Activated CD4-positive, alpha-beta T cell treated with anti-CD3 and anti-CD28 coated beads, Interleukin-10, Interleukin-2, amounts not matched to agents 100 ng/mL and 50 ng/mL, durations not matched to agents 16 hours and 8 hours (primary cell): ENCODE data around the gene PTPRM.

ENCODE experiments used
- DNase-seq: peaks from one replicate; pipeline ENCODE4 v3.0.0-alpha.2; 2020

PTPRM gene

DNA sequence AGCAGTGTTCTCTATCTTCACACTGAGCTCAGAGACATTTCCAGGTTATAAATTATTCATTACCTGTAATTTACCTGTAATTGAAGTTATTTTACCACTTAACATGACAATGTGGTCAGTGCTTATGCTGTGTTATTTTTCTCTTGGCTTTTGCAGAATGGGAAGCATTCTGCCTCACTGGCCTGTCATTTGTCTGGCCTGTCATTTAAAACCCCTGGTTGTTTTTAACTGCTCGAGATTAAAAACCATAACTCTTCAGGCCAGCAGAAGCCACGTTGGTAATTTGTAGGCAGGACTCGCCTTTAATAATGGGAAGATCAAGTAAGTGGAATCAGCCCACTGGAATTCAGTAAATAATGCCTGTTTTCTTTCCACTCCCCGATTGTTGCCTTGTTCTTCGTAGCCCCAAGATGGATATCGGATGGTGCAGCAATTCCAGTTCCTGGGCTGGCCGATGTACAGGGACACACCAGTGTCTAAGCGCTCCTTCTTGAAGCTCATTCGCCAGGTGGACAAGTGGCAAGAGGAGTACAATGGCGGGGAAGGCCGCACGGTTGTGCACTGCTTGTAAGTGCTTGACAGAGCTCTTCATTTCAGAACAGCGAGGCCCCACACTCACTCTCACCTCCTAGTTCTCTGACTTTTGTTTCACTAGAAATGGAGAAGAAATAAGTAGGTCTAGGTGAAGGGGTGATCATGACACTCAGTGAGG is 819.7 kb downstream of the PTPRM start:
- DNase-seq = no peak

DNA sequence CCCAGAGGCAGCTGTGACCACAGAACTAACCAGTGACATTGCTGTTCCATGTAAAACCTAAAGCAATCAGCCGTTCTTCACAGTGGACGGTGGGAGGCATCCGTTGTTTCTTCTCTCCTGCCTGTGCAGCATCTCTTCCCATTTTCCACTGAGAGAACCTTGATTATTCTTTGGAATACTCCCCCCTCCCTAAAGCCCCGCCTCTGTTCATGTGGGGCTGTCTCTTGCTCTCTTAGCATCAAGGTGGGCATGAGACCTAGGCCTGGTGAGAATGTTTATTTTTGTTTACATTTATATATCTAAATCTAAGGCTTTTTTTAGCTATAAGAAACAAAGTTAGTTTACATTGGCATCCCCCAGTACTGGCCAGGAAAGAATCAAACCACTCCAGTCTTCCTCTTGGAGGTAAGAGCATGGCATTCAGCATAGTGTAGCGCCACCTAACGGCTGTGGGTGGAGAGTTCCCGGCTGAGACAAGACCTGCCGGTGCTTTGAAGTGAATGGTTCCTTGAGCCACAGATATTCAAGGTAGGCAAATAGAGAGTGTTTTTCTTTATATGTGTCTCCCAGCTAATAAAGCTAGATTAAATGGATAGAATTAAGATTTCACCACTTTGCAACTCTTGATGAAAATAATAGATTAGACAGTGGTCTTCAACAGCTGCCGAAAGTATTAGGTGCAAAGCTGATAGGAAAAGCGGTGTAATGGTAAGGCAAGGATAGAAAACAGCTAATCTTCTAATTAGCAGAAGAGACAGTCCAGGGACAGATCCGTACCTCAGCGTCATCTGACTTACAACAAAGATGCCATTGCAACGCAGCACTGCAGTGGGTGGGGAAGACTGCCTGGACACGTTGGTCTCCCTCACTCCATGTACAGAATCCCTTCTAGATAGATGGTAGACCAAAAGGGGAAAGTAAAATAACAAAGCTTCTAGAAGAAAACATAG is 822.5 kb downstream of the PTPRM start:
- peak; percentile 44 for DNase-seq

DNA sequence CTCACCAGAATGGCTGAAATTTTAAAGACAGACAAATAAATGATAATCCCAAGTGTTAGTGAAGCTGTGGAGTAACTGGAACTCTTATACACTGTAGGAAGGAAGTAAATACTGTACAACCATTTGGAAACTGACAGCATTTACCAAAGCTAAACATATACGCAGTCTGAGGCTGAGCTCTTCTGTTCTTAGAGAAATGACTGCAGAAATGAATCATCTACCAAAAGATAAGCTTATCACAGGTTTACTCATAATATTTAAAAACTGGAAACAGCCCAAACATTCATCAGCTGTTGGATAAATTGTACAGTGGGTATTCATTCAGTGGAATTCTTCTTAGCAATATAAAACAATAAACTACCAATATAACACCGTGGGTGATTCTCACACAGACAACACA is 824.0 kb downstream of the PTPRM start:
- no peak for DNase-seq

DNA sequence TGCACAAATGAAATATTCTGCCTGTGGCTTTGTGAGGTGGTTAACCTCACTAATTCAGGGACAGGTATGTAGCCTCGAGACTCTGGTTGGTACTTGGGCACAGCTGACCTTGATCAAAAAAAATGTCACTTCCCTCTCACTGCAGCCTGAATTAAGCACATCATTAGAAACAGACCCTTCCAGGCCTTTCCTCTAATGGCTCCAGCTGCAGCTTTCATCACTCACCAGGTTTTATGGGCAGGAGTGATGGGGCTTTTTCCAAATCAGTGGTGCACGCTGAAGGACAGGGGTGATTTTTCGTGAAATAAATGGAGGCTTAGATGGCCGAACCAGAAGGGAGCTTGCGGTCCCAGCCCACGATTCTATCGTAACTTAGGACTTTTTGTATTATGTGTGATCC is 829.1 kb downstream of the PTPRM start:
- DNase-seq = no peak

DNA sequence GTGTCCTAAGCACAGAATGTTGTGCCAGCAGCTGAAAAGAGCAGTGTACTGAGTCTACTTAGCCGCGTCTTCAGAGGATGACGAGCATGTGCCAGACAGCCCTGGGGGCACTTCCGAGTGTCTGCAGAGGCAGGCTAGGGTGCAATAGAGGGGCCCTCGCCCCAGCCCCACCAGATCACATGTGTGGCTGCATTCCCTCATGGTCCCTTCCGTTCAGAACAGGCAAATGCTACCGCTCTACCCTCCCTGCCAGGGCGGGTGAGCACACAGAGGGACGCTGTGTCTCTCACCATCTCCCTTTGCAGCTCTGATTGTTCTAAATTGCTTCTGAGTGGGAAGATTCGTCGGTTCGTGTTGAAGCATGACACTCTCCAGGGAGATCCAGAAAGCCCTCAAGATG is 829.9 kb downstream of the PTPRM start:
- DNase-seq = no peak

DNA sequence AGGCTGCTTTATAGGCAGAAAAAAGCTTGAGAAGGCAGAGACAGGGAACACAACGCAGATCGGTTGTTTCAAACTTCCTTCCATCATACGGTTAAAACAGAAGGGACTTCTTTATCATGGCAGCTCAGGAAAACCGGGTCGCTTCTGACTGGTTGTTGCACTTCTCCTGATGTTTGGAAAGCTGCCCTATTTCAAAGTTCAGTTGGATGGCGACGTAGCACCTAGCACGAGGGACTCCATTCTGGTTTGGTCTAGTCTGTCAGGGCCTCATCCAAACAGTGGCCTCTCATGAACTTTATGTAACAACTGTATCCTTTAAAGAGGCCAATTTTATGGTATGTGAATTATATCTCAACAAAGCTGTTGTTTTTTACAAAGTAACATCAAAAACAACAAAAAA is 832.0 kb downstream of the PTPRM start:
- DNase-seq = no peak

DNA sequence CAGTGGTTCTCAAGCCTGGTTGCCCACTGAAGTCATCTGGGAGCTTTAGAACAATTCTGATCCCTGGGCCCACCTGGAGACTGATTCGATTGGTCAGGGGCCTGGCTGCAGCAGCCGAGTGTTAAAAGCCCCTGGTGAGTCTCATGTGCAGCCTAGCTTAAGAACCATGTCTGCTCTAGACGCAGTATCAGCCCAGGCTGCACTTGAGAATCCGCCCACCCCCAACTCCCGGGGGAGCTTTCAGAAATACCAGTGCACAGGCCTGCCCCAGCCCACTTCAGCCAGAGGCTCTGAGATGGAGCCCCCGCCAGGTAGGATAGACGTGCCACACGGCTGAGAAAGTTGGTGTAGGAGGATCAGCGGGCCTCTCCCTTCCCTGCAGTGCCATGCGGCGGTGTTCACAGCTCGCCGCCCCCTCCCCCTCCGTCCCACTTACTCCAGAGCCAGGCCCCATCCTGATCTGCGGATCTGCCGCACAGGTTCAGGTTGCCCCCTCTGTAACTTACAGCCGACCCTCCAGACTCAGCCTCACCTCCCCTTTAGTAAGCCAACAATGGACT is 833.2 kb downstream of the PTPRM start:
- no peak for DNase-seq

DNA sequence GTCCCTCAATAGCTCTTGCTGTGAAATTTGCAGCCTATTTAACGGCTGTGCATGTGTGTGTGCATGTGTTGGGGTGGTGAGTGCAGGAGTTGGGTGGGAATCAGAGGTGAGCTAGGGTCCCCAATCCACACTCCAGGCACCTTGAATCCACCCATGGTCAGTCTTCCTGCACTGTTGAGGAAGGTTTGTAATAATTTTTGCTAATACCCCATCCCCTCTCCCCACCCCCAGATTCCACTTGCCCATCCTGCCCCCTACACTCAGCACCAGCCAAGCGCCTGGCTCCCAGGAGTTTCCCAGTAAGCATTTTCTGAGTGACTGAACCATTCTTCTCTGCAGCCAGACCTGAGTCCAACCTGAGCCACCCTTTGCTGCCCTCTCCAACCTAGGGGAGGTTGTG is 833.7 kb downstream of the PTPRM start:
- no peak for DNase-seq

DNA sequence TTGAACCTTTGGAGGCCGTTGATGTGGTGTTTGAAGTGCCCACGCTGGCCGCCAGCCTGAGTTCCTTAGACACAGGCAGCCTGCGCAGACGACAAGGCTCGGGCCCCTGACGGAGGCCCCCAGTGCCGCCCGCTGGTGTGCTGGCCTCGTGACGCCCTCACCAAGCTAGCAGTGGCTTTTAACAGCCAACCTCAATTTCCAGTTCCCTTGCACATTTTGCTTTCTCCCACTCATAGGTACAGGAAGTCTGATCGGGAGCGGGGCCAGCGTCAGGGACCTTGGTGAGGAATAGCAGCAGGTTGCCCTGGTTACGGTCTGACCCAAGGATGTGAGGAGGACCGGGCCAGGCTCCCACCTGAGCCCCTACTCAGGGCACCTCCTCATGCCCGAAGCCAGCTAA is 834.5 kb downstream of the PTPRM start:
- DNase-seq = no peak

DNA sequence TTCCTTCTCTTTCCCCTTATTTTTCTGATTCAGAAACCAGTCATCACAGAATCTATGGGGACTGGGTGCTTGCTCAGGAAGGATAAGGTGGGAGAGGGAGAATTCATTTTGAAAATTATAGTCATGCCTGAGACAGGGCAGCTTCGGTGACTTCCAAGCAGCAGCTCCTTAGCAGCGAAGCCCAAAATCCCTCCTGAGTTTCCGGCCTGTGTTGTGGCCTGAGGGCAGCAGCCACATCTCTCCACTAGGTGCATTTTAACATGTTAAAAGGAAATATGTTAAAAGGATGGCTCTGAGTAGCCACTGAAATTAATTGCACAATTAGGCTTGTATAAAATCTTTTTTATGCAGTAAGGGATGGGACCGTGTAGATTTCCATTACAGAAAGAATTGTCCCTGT is 835.1 kb downstream of the PTPRM start:
- no peak for DNase-seq

DNA sequence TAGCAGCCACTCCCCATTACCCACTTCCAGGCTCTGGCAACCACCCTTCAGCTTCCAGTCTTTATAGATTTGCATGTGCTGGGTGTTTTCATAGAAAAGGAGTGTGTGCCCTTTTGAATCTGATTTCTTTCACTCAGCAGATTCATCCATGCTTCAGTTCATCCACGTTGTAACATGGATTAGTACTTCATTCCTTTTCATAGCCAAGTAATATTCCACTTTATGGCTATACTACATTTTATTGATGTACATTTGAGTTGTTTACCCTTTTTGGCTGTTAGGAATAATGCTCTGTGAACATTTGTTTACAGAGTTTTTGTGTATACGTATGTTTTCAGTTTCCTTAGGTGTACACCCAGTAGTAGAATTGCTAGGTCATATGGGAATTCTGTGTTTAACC is 836.6 kb downstream of the PTPRM start:
- no peak for DNase-seq

DNA sequence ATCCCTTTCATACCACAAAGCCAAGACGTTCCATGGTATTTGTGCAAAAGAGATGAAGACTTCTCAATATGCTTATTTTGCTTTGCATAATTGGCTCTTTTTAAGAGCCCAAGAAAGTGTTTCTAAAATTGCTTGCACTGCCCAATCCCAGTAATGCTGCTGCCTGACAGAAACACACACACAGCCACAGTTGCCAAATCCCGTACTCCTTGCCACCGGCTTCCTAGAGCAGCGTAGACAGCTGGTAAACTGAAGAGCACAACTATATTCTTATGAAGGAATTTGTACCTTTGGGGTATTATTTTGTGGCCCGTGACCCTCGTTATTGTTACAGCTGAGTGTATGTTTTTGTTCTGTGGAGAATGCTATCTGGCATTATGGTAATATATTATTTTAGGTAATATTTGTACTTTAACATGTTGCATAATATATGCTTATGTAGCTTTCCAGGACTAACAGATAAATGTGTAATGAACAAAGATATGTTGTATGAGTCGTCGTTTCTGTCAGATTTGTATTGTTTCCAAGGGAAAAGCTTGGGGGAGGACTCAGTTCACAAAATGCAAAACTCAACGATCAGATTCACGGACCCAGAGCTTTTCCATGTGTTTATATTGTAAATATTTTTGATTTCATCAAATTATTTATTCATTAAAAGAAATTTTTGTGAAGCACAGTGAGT is 839.2 kb downstream of the PTPRM start:
- DNase-seq = no peak

DNA sequence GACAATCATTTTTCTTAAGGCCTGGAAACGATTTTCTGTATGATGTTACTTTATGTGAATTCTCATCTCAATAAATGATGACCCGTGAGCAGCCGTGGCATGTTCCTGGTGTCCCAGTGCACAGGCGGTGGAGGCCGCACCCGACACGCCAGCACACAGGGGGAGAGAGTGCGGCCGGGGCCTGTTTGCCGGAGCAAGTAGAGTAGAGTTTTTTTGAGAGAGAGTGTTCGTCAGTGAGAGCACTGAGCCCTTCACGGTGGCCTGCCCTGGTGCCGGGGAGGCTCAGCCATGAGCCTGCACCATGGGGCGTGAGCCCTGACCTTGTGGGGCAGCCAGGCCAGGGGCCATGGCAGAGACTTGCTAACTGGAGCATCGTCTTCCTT is 839.7 kb downstream of the PTPRM start:
- no peak for DNase-seq

DNA sequence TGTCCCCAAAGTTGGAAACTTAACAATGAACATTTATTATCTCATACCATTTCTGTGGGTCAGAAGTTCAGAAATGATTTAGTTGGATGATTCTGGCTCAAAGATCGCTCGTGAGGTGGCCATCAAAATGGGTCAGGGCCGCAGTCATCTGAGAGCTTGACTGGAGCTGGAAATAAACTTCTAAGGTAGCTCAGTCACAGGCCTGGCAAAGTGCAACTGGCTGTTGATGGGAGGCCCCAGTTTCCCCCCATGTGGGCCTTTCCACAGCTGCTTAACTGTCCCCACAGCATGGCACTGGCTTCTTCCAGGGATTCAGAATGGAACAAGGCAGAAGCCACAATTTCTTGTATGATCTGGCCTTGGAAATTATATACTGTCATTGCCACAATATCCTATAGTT is 842.0 kb downstream of the PTPRM start:
- no peak for DNase-seq

DNA sequence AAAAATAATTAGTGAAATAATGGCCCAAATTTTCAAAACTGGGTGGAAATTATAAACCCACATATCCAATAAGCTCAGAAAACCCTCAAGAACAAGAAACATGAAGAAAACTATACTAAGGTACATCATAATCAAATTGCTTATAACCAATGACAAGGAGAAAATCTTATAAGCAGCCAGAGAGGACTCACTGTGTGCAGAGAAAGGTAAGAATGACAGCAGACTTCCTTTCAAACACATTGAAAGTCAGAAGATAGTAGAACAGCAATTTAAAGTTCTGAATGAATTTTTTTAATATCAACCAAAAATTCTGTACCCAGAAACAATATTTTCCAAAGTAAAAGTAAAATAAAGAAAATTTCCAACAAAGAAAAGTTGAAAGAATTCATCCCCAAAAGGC is 844.4 kb downstream of the PTPRM start:
- no peak for DNase-seq

DNA sequence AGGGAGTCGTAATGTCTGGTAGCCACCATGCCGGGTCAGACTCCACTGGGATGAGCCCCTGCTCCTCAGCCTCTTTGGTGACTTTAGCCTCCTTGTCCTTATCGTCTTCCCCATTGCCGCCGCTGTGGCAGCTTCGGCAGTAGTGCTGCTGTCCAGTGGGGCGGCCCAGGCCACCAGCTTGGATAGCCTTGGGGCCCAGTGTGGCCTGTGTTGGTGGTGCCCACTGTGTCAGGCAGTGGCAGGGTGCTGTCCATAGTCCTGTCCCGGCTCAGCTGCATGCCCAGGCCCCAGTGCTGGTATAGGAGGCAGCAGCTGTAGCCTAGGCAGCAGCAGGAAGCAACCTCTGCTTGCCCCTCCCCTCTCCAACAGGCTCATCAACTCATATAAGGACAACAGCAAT is 845.0 kb downstream of the PTPRM start:
- no peak for DNase-seq

DNA sequence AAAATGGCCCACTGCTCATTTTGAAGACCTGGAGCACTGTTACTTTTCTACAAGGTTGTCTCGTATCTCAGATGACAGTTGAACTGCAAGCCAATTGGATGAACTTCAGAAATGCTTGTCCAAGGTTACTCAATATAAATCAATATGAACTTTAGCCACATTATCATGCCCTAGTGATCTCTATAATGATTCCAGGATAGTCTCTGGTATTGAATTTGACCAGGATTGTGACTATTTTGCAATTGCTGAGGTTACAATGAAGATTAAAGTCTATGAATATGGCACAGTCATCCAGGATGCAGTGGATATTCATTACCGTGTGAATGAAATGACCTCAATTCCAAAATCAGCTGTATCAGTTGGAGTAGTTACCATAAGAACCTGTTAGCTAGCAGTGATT is 846.1 kb downstream of the PTPRM start:
- no peak for DNase-seq

DNA sequence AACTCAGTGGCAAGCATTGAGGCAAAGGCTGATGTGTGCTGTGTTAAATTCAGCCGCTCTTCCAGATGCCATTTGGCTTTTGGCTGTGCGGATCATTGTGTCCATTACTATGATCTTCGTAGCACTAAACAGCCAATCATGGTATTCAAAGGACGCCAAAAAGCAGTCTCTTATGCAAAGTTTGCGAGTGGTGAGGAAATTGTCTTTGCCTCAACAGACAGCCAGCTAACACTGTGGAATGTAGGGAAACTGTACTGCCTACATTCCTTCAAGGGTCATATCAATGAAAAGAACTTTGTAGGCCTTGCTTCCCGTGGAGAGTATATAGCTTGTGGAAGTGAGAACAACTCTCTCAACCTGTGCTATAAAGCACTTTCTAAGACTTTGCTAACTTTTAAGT is 846.6 kb downstream of the PTPRM start:
- DNase-seq = no peak

DNA sequence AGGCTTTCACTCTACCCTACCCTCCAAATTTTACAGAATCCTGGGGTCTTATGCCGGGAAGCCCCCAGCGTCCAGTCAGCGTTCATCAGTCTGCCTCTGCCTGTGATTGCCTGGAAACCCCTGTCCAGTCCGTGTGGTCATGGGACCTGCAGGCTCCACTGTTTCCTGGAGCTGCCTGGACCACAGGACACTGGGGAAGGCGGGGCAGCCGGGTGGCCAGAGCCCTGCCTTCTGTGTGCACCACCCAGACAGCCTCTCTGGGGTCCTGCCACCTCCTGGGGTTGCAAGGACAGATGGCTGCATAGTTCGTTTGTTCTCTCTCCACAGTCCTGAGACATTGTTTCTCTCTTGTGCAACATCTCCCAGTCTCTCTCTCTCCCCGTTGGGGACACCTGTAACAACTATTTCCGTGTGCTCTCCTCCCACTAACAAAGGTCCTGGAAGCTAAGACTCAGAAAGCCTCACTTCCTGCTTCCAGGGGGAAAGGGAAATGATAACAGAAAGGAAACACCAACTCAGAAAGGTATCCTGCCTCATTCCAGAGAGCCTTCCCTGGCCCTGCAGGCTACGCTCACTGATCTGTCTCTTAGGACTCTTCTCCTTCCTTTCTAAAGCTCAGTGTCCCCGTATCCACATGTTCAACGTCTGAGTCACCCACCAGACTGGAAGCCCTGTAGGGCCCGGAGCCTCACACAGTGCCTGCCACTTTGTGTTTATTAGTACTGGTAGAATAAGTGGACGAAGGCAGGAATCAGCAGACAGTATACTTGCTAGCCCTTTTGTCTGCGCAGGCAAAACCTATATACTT is 849.3 kb downstream of the PTPRM start:
- DNase-seq = no peak

DNA sequence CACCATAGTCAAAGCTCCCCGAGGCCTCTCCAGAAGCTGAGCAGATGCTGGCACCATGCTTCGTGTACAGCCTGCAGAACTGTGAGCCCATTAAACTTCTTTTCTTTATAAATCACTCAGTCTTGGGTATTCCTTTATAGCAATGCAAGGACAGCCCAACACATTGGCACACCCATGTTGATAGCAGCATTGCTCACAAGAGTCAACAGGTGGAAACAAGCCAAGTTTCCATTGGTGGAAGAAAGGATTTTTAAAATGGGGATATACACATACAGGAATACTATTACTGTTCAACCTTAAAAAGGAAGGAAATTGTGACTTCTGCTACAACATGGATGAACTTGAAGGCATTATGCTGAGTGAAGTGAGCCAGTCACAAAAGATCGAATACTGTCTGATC is 855.3 kb downstream of the PTPRM start:
- no peak for DNase-seq

DNA sequence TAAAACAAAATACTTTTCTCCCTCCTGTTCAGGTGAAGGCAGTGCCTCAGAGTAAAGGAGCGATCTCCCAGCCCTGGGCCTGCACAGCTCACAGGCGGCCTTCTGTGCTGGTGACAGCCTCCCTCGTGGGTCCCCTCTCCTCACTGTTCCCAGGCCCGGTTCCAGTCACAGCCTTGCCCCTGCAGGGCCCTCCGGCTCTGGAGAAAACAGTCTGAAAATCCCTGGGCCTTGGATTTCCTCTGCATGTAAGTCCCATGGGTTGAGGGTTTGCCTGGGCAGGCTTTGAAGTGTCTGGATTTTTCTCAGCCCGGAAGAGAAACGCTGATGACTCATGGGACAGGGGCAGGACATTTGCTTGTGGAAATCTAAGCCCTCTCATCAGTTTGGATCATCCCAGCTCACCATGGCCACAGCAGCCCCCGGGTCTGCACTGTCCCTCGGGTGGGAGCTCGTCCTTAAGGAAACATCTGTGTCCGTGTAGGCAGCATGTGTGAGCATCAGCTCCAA is 856.0 kb downstream of the PTPRM start:
- no peak for DNase-seq

DNA sequence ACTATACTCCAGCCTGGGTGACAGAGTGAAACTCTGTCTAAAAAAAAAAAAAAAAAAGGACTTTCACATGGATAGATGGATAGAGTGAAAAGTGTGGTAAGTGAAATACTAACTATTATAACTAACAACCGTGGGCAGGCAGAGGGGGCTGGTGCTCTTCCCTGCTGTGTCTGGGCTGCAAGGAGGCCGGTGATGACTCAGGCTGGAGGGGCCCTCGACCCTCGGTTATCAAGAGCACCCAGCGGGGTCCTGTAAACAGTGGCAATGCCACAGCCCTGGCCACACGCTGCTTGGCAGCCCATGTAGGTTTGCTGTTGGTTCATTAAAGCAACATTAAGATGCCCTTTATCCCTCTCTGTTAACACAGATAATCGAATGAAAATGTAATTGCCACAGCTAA is 857.4 kb downstream of the PTPRM start:
- DNase-seq = no peak
